Panc1 (cell line): ENCODE results near the gene AHSA1. TPM values are rescaled to one million over a fixed set of nuclear protein-coding genes. Genes with fewer than 3 reads are reported as not detected.
"Not testable (repeated sequence)": the region's sequence is repeated elsewhere in the genome, so short reads cannot be mapped to it uniquely, and the experiment has no call there.

Experiments used
- ATAC-seq: fragments of 200-7000 bp; cut with Tn5 transposase; 2 replicates; pipeline ENCODE4 v1.9.1; 2020; ENCODE audit warnings: mild to moderate bottlenecking, moderate library complexity
- Bru-seq: library from RNA; stranded (reverse); fragments of 400-500 nt; gene quantifications from one replicate; lab custom pipeline; 2021; lab: Mats Ljungman, UMichigan
- BruChase-seq, 2 experiments: library from RNA; stranded (reverse); fragments of 400-500 nt; gene quantifications; one replicate each; lab custom pipeline; 2021; lab: Mats Ljungman, UMichigan
- BruUV-seq: library from RNA; stranded (reverse); fragments of 400-500 nt; replicated peaks from 2 replicates; lab custom pipeline; 2021; lab: Mats Ljungman, UMichigan
- CTCF ChIA-PET: fragments of 300-600 bp; sonication (Branson Sonifier 250); formaldehyde crosslinking; loops from one replicate; lab custom pipeline; 2022; ENCODE audit warnings: antibody characterized with exemption; lab: Charles Lee
- POLR2A ChIA-PET: fragments of 300-600 bp; sonication (Branson Sonifier 250); formaldehyde crosslinking; loops from one replicate; lab custom pipeline; 2022; ENCODE audit warnings: antibody characterized with exemption; lab: Charles Lee
- DNase-seq: peaks from one replicate; pipeline ENCODE4 v3.0.0-alpha.2; 2010; ENCODE audit warnings: low read depth, low spot score
- H3K27ac ChIP-seq: 2 replicates; pipeline ENCODE4 v1.5.1; 2011; ENCODE audit warnings: mild to moderate bottlenecking, low read length, inconsistent platforms
- H3K27me3 ChIP-seq: fragments of 200-500 bp; sonication (Bioruptor generic); 2 replicates; pipeline ENCODE4 v1.6.0; 2014; ENCODE audit warnings: low read length, inconsistent platforms; ENCODE audit not compliant: control insufficient read depth, insufficient read depth
- H3K36me3 ChIP-seq: fragments of 200-500 bp; sonication (Bioruptor generic); 2 replicates; pipeline ENCODE4 v1.5.1; 2014; ENCODE audit warnings: inconsistent platforms, mild to moderate bottlenecking, low read length, moderate library complexity; ENCODE audit not compliant: control insufficient read depth, insufficient read depth
- H3K4me1 ChIP-seq: 2 replicates; pipeline ENCODE4 v1.5.1; 2011; ENCODE audit warnings: inconsistent platforms, mild to moderate bottlenecking, low read length, moderate library complexity; ENCODE audit not compliant: control insufficient read depth, insufficient read depth
- H3K4me3 ChIP-seq, 2 experiments: 2 replicates each; pipeline ENCODE4 v1.5.1; 2011 to 2012; ENCODE audit warnings: low read depth in 2 of 2, low read length in 2 of 2, mild to moderate bottlenecking in 2 of 2, inconsistent platforms in 1 of 2, moderate library complexity in 1 of 2
- H3K9me3 ChIP-seq: fragments of 200-500 bp; sonication (Bioruptor generic); 2 replicates; pipeline ENCODE4 v1.5.1; 2014; ENCODE audit warnings: low read depth, mild to moderate bottlenecking, inconsistent platforms, low read length, moderate library complexity; ENCODE audit not compliant: control insufficient read depth, insufficient read depth
- CTCF ChIP-seq: fragments of 450-650 bp; IDR thresholded peaks from 2 replicates; pipeline ENCODE4 v1.5.1; 2017; ENCODE audit warnings: mild to moderate bottlenecking
- POLR2AphosphoS5 ChIP-seq: IDR thresholded peaks from 2 replicates; pipeline ENCODE4 v1.6.1; 2012; ENCODE audit warnings: mild to moderate bottlenecking, low read depth, low read length, moderate library complexity
- REST ChIP-seq, 2 experiments: IDR thresholded peaks; 2 replicates each; pipeline ENCODE4 v1.6.1; 2011 to 2012; ENCODE audit warnings: low read depth in 2 of 2, control low read depth in 1 of 2, low read length in 1 of 2, mild to moderate bottlenecking in 1 of 2, moderate library complexity in 1 of 2; ENCODE audit not compliant: insufficient read depth in 1 of 2
- SIN3A ChIP-seq: IDR thresholded peaks from 2 replicates; pipeline ENCODE4 v1.6.1; 2012; ENCODE audit warnings: low read depth, mild to moderate bottlenecking, low read length, moderate library complexity, borderline replicate concordance; ENCODE audit not compliant: insufficient read depth
- TCF7L2 ChIP-seq: IDR thresholded peaks from 2 replicates; pipeline ENCODE4 v1.6.1; 2011; ENCODE audit warnings: mild to moderate bottlenecking, low read depth, low read length, inconsistent platforms
- in situ Hi-C: cut with HindIII; loops from 2 replicates; pipeline ENCODE4 v1.10.0; 2016; ENCODE audit warnings: low sequenced_read_pairs, low pct_unique_long_range_greater_than_20kb
- intact Hi-C: fragments of 100-400 bp; cut with micrococcal nuclease; formaldehyde crosslinking; loops from one replicate; pipeline ENCODE4 v1.10.0; 2022; ENCODE audit not compliant: unreplicated experiment
- long read RNA-seq: library from polyadenylated mRNA; unstranded; transcript quantifications from one replicate; pipeline ENCODE4 v2.0.0, GENCODE V29; 2021; ENCODE audit not compliant: unreplicated experiment
- polyA plus RNA-seq: library from polyadenylated mRNA; unstranded; fragments of >200 nt; gene quantifications from one replicate; pipeline ENCODE4 v1.2.1, GENCODE V29; 2012; ENCODE audit warnings: missing spikeins; ENCODE audit not compliant: insufficient read length
- total RNA-seq: library from RNA; stranded (reverse); gene quantifications from one replicate; pipeline ENCODE4 v1.2.1, GENCODE V29; 2021; ENCODE audit not compliant: unreplicated experiment

The AHSA1 gene
- total RNA-seq (142 TPM), Bru-seq, nascent RNA (percentile 78 among the genes with signal in this experiment), BruChase-seq, experiment 1, labeled RNA remaining after a 2-hour chase (percentile 87 among the genes with signal in this experiment), BruChase-seq, experiment 2, labeled RNA remaining after a 6-hour chase (percentile 91 among the genes with signal in this experiment)
- 252 TPM for polyA plus RNA-seq
- long read RNA-seq, transcript AHSA1-201 (9 exons, 1,402 nt), result major isoform, 65 of 82 reads
- long read RNA-seq, partial matches to known transcripts, result 11 of 82 reads
- long read RNA-seq, other reads (novel, unspliced or antisense), result 4 of 82 reads

GRCh38 chr14:77457522-77458248 is at the start of gene AHSA1, which contains the start of gene VIPAS39:
TSS of gene AHSA1 (plus strand) at chr14:77458093. CDS start at chr14:77458190, 97 bp downstream.
TSS of gene VIPAS39 (minus strand) at chr14:77457601. CDS start at chr14:77454102, 3,499 bp downstream.
- no TSS peak for BruUV-seq
- ATAC-seq (peak; percentile 99), DNase-seq (peak; percentile 97)
- in situ Hi-C loops, result no loop called here
- intact Hi-C loops, result no loop called here
- Histone ChIP-seq H3K27me3 (no peaks in the 10 kb centered on the region), H3K27ac (peak within 1 kb of the TSS; percentile 98), H3K9me3 (no peaks in the 10 kb centered on the region), H3K4me1 (peaks cover 11% of the 10 kb centered on the region), H3K4me3 (peak within 1 kb of the TSS; percentile 75 to 98), H3K36me3 (peaks cover 31% of the 10 kb centered on the region)
- TF ChIP-seq TCF7L2 (0 out of 2 replicates have a peak, but pooled peaks have one; percentile 23), REST (IDR thresholded peaks at IDR 0.05; ENCODE audit: insufficient read depth in 1 of 2, low read depth in 2 of 2, low read length in 1 of 2) (no peak), CTCF (no peak), POLR2AphosphoS5 (peak; percentile 51), SIN3A (0 out of 2 replicates have a peak, but pooled peaks have one; percentile 71)
- POLR2A ChIA-PET, result no interaction called here
- CTCF ChIA-PET, result no interaction called here

DNA sequence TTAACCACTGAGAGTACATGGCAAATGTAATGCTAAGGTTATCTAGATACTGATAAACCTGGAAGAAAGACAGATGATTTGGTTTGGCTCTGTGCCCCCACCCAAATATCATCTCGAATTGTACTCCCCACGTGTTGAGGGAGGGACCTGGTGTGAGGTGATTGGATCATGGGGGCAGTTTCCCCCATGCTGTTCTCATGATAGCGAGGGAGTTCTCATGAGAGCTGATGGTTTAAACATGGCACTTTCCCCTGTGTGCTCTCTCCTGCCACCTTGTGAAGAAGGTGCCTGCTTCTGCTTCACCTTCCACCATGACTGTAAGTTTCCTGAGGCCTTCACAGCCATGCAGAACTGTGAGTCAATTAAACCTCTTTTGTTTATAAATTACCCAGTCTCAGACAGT is 48.8 kb upstream of the AHSA1 start:
- BruUV-seq, result no TSS peak
- Histone ChIP-seq H3K9me3 (no peaks in the 10 kb centered on the region), H3K27me3 (no peaks in the 10 kb centered on the region), H3K27ac (no peak overlapping the region), H3K36me3 (no peaks in the 10 kb centered on the region), H3K4me3 (no peak overlapping the region), H3K4me1 (no peaks in the 10 kb centered on the region)
- DNase-seq, result no peak
- POLR2A ChIA-PET, result no interaction called here
- peak; percentile 70 for ATAC-seq
- intact Hi-C loops, result no loop called here
- in situ Hi-C loops, result no loop called here
- CTCF ChIA-PET, result interaction anchor here (0.6 to 0.7 kb wide), 2 partner anchors 9 to 261 kb away, joined by 3 read pairs; no protein-coding TSS in a partner anchor
- TF ChIP-seq TCF7L2 (no peak), CTCF (peak; percentile 64), POLR2AphosphoS5 (no peak), REST (IDR thresholded peaks at IDR 0.05; ENCODE audit: insufficient read depth in 1 of 2, low read depth in 2 of 2, low read length in 1 of 2) (no peak), SIN3A (no peak)

- BruUV-seq, DNase-seq, POLR2A ChIA-PET, H3K9me3 ChIP-seq, H3K27me3 ChIP-seq, ATAC-seq, H3K4me1 ChIP-seq, H3K4me3 ChIP-seq, H3K27ac ChIP-seq, intact Hi-C loops, in situ Hi-C loops, CTCF ChIA-PET, H3K36me3 ChIP-seq: not testable (repeated sequence)
Measured at GRCh38 chr14:77415403-77416030, 42.4 kb upstream of the AHSA1 start.
